Neural cell (in vitro differentiated cells): ENCODE measurements around the gene FOXP4. TPM values are rescaled to one million over a fixed set of nuclear protein-coding genes. Genes with fewer than 3 reads are reported as not detected.

Source experiments
- H2AFZ ChIP-seq: fragments of 200-600, 300-800 bp; sonication (generic), shearing (Covaris generic); 2 replicates; pipeline ENCODE4 v1.6.0; 2014; ENCODE audit warnings: low read depth, mild to moderate bottlenecking, antibody characterized with exemption, low read length, moderate library complexity
- H3F3A ChIP-seq: fragments of 200-600 bp; shearing (Covaris generic); 2 replicates; pipeline ENCODE4 v1.6.1; 2016; ENCODE audit warnings: mild to moderate bottlenecking, moderate library complexity, mixed read lengths, antibody characterized with exemption, low read length; ENCODE audit not compliant: insufficient read depth, poor library complexity, severe bottlenecking
- H3K27ac ChIP-seq: fragments of 200-600, 300-800 bp; sonication (generic), shearing (Covaris generic); 2 replicates; pipeline ENCODE4 v1.5.1; 2014; ENCODE audit warnings: mild to moderate bottlenecking, low read length, moderate library complexity
- H3K27me3 ChIP-seq: fragments of 300-800, 200-600 bp; sonication (generic), shearing (Covaris generic); 2 replicates; pipeline ENCODE4 v1.6.0; 2014; ENCODE audit warnings: mild to moderate bottlenecking, low read depth, low read length, moderate library complexity; ENCODE audit not compliant: insufficient read depth
- H3K36me3 ChIP-seq: fragments of 300-800, 200-600 bp; sonication (generic), shearing (Covaris generic); 2 replicates; pipeline ENCODE4 v1.5.1; 2014; ENCODE audit warnings: mild to moderate bottlenecking, antibody characterized with exemption, low read length, moderate library complexity; ENCODE audit not compliant: insufficient read depth
- H3K4me2 ChIP-seq: fragments of 300-800, 200-600 bp; sonication (generic), shearing (Covaris generic); 2 replicates; pipeline ENCODE4 v1.6.0; 2014; ENCODE audit warnings: mild to moderate bottlenecking, low read length
- H3K4me3 ChIP-seq: fragments of 300-800, 200-600 bp; sonication (generic), shearing (Covaris generic); 2 replicates; pipeline ENCODE4 v1.5.1; 2014; ENCODE audit warnings: mild to moderate bottlenecking, low read length, moderate library complexity
- H3K79me2 ChIP-seq: fragments of 200-600 bp; shearing (Covaris generic); replicated peaks from 2 replicates; pipeline ENCODE4 v1.6.0; 2014; ENCODE audit warnings: mild to moderate bottlenecking, low read length, moderate library complexity; ENCODE audit not compliant: insufficient read depth
- H3K9ac ChIP-seq: fragments of 300-800, 200-600 bp; sonication (generic), shearing (Covaris generic); 2 replicates; pipeline ENCODE4 v1.6.1; 2016; ENCODE audit warnings: mild to moderate bottlenecking, low read length, mixed read lengths
- H3K9me2 ChIP-seq: fragments of 200-600 bp; shearing (Covaris generic); 2 replicates; pipeline ENCODE4 v1.6.1; 2016; ENCODE audit warnings: mild to moderate bottlenecking, low read length, mixed read lengths; ENCODE audit not compliant: insufficient read depth
- H3K9me3 ChIP-seq: fragments of 200-600, 300-800 bp; sonication (generic), shearing (Covaris generic); 2 replicates; pipeline ENCODE4 v1.6.1; 2016; ENCODE audit warnings: mild to moderate bottlenecking, mixed run types, low read length, moderate library complexity, mixed read lengths
- H4K20me1 ChIP-seq: fragments of 200-600 bp; shearing (Covaris generic); 2 replicates; pipeline ENCODE4 v1.6.1; 2016; ENCODE audit warnings: mild to moderate bottlenecking, mixed run types; ENCODE audit not compliant: insufficient read depth
- EP300 ChIP-seq: fragments of 450-650 bp; conservative IDR thresholded peaks from 2 replicates; pipeline ENCODE4 v1.6.1; 2014; ENCODE audit warnings: antibody characterized with exemption, mild to moderate bottlenecking, moderate library complexity; ENCODE audit not compliant: poor library complexity, severe bottlenecking
- EZH2 ChIP-seq: fragments of 200-600, 300-800 bp; shearing (Covaris generic), sonication (generic); IDR thresholded peaks from 2 replicates; pipeline ENCODE4 v1.6.1; 2014; ENCODE audit warnings: antibody characterized with exemption, low read length, borderline replicate concordance, mild to moderate bottlenecking; ENCODE audit not compliant: insufficient read depth, poor library complexity, severe bottlenecking
- MXI1 ChIP-seq: fragments of 450-650 bp; conservative IDR thresholded peaks from 2 replicates; pipeline ENCODE4 v1.6.1; 2014; ENCODE audit warnings: antibody characterized with exemption, mild to moderate bottlenecking; ENCODE audit not compliant: poor library complexity, severe bottlenecking
- POLR2AphosphoS5 ChIP-seq: IDR thresholded peaks from 2 replicates; pipeline ENCODE4 v1.6.1; 2012
- RAD21 ChIP-seq: fragments of 450-650 bp; conservative IDR thresholded peaks from 2 replicates; pipeline ENCODE4 v1.6.1; 2014; ENCODE audit warnings: antibody characterized with exemption, mild to moderate bottlenecking, moderate library complexity
- SMC3 ChIP-seq: fragments of 450-650 bp; conservative IDR thresholded peaks from 2 replicates; pipeline ENCODE4 v1.6.1; 2014; ENCODE audit warnings: antibody characterized with exemption, mild to moderate bottlenecking, moderate library complexity; ENCODE audit not compliant: poor library complexity
- TAF1 ChIP-seq: IDR thresholded peaks from 2 replicates; pipeline ENCODE4 v1.6.1; 2012; ENCODE audit warnings: low read depth
- polyA plus RNA-seq: library from polyadenylated mRNA; depleted of rRNA; stranded (reverse); fragments of >200 nt; gene quantifications from 2 replicates; pipeline ENCODE4 v1.2.3, GENCODE V29; 2014
- TF ChIP-seq, protein P1 (sequence below): IDR thresholded peaks from 2 replicates; pipeline ENCODE4 v1.6.1; 2012; ENCODE audit warnings: borderline replicate concordance
- TF ChIP-seq, protein P2 (sequence below): fragments of 450-650 bp; IDR thresholded peaks from 2 replicates; pipeline ENCODE4 v1.5.1; 2014; ENCODE audit warnings: antibody characterized with exemption, mild to moderate bottlenecking, moderate library complexity; ENCODE audit not compliant: poor library complexity, severe bottlenecking

FOXP4 gene
- polyA plus RNA-seq, 1 donor from 2014 or later = 7.1 TPM

DNA sequence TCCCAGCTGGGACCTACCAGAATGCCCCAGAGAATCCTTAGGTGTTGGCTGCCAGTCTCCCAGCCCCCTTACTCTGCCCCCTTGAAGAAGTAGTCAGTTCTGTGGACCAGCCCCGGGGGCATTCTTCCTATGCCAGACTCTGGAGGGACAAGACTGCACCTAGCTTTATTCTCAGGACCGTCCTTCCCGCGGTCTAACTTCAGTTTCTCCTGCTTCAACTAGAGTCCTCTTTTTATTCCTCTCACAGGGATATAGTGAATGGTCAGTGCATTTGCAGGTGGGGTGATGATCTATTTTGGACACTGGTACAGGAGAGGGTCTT is 56.2 kb downstream of the FOXP4 start:
- Histone ChIP-seq H3K4me2 (no peak overlapping the region), H3F3A (peaks cover 3% of the 10 kb centered on the region), H3K27ac (peak overlapping the region; percentile 28), H3K9me3 (no peaks in the 10 kb centered on the region), H4K20me1 (no peaks in the 10 kb centered on the region), H3K36me3 (no peaks in the 10 kb centered on the region), H2AFZ (no peak overlapping the region), H3K9me2 (no peaks in the 10 kb centered on the region), H3K79me2 (no peaks in the 10 kb centered on the region), H3K27me3 (no peaks in the 10 kb centered on the region), H3K9ac (no peak overlapping the region), H3K4me3 (no peak overlapping the region)
- no peak for TF ChIP-seq POLR2AphosphoS5
- no peak for TF ChIP-seq RAD21
- TF ChIP-seq MXI1 = no peak
- TF ChIP-seq, protein P1, sequence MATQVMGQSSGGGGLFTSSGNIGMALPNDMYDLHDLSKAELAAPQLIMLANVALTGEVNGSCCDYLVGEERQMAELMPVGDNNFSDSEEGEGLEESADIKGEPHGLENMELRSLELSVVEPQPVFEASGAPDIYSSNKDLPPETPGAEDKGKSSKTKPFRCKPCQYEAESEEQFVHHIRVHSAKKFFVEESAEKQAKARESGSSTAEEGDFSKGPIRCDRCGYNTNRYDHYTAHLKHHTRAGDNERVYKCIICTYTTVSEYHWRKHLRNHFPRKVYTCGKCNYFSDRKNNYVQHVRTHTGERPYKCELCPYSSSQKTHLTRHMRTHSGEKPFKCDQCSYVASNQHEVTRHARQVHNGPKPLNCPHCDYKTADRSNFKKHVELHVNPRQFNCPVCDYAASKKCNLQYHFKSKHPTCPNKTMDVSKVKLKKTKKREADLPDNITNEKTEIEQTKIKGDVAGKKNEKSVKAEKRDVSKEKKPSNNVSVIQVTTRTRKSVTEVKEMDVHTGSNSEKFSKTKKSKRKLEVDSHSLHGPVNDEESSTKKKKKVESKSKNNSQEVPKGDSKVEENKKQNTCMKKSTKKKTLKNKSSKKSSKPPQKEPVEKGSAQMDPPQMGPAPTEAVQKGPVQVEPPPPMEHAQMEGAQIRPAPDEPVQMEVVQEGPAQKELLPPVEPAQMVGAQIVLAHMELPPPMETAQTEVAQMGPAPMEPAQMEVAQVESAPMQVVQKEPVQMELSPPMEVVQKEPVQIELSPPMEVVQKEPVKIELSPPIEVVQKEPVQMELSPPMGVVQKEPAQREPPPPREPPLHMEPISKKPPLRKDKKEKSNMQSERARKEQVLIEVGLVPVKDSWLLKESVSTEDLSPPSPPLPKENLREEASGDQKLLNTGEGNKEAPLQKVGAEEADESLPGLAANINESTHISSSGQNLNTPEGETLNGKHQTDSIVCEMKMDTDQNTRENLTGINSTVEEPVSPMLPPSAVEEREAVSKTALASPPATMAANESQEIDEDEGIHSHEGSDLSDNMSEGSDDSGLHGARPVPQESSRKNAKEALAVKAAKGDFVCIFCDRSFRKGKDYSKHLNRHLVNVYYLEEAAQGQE = no peak
- TF ChIP-seq, protein P2, sequence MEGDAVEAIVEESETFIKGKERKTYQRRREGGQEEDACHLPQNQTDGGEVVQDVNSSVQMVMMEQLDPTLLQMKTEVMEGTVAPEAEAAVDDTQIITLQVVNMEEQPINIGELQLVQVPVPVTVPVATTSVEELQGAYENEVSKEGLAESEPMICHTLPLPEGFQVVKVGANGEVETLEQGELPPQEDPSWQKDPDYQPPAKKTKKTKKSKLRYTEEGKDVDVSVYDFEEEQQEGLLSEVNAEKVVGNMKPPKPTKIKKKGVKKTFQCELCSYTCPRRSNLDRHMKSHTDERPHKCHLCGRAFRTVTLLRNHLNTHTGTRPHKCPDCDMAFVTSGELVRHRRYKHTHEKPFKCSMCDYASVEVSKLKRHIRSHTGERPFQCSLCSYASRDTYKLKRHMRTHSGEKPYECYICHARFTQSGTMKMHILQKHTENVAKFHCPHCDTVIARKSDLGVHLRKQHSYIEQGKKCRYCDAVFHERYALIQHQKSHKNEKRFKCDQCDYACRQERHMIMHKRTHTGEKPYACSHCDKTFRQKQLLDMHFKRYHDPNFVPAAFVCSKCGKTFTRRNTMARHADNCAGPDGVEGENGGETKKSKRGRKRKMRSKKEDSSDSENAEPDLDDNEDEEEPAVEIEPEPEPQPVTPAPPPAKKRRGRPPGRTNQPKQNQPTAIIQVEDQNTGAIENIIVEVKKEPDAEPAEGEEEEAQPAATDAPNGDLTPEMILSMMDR = no peak

DNA sequence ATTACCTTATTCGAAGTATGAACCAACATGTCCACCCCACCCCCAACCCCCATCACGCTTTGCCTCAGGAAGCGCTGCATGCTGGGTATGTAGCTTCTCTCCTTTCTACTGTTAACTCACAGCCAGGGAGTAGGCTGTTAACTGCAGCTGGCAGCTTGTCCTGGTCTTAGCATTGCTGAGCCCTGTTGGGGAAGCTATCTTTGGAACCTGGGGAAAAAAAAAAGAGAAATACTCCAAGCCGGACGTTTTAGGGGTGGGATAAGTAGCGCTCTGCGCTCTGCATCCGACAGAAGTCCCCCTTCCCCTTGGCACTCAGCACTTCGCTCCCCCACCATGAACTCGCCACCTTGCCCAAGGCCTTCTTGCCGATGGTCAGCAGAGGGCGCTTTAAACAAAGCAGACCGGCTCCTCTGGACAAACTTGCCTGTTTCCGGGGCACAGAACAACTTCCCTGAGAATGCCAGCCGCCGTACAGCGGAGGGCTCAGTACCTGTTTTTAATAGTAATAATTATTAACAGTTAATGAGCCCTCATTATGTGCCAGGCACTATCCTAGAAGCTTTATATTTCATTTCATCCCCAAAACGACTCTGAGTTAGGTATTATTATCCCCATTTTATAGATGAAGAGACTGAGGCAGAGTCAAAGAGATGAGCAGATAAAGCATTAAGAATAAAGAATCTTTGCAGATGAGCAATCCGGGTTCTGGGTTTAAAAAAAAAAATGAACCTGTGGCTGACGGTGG is 56.9 kb downstream of the FOXP4 start:
- peak overlapping the region; percentile 28 for H3K27ac ChIP-seq
- H3K9me2 ChIP-seq = no peaks in the 10 kb centered on the region
- no peak overlapping the region for H3K4me2 ChIP-seq
- no peaks in the 10 kb centered on the region for H3K27me3 ChIP-seq
- H4K20me1 ChIP-seq = no peaks in the 10 kb centered on the region
- H3K9me3 ChIP-seq = no peaks in the 10 kb centered on the region
- H3K4me3 ChIP-seq = no peak overlapping the region
- peaks cover 3% of the 10 kb centered on the region for H3F3A ChIP-seq
- no peaks in the 10 kb centered on the region for H3K36me3 ChIP-seq
- peak overlapping the region; percentile 17 for H3K9ac ChIP-seq
- no peaks in the 10 kb centered on the region for H3K79me2 ChIP-seq
- H2AFZ ChIP-seq = no peak overlapping the region
- TF ChIP-seq SMC3 (peak; percentile 93), EP300 (peak; percentile 21), TAF1 (no peak), EZH2 (no peak), POLR2AphosphoS5 (peak; percentile 39), MXI1 (peak; percentile 37), RAD21 (peak; percentile 83)
- TF ChIP-seq, protein P2 = peak; percentile 88
- TF ChIP-seq, protein P1 = no peak
